GM12801 (cell line): ENCODE data around the gene PFKP.

Source experiments
- CTCF ChIP-seq: IDR thresholded peaks from one replicate; pipeline ENCODE4 v1.5.1; 2011; ENCODE audit warnings: control low read depth; ENCODE audit not compliant: insufficient read length; ENCODE audit errors: extremely low read depth

PFKP gene

DNA sequence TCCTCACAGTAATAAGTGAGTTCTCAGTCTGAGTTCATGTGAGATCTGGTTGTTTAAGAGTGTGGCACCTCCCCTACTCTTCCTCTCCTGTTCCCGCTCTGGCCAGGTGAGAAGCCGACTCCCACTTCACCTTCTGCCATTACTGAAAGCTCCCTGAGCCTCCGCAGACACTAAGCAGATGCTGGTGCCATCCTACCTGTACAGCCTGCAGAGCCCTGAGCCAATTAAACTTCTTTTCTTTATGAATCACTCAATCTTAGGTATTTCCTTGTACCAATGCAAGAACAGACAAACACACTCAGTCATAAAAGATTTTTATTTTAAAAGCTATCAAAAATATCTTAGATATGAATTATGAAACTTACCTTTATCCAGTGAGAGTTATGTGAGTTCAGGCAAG is 39.5 kb upstream of the PFKP start:
- no peak for TF ChIP-seq CTCF

- TF ChIP-seq CTCF = no peak
Measured at GRCh38 chr10:3028441-3028840, 38.9 kb upstream of the PFKP start.

GRCh38 chr10:3030765-3031164 is 36.6 kb upstream of the PFKP start:
- TF ChIP-seq CTCF = no peak

DNA sequence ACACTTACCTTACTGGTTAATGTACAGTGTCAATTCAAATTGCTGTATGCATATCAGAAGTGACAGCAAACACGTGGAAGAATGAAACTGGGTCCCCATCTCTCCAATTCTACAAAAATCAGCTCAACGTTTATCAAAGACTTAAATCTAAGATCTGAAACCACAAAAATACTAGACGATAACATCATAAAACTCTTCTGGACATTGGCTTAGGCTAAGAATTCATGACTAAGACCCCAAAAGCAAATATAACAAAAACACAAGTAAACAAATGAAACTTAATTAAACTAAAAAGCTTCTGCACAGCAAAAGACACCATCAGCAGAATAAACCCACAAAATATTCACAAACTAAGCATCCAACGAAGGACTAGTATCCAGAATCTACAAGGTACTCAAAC is 35.9 kb upstream of the PFKP start:
- TF ChIP-seq CTCF = no peak

DNA sequence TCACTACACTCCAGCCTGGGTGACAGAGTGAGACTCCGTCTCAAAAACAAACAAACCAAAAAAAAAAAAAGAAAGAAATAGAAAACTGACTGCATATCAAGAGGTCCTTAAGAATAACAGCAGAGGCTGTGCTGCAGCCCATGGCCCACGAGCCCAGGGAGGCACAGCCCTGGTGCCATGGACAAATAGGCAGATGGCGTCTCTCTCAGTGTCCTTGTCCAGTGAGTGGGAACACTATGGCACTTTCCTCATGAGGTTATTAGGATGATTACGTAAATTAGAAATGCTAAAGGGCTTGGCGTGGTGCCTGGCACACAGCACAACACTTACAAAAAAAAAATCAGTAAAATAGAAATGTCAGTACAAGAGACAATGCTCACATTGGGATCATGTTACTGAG is 33.4 kb upstream of the PFKP start:
- no peak for TF ChIP-seq CTCF

GRCh38 chr10:3034616-3035015 is 32.7 kb upstream of the PFKP start:
- no peak for TF ChIP-seq CTCF

DNA sequence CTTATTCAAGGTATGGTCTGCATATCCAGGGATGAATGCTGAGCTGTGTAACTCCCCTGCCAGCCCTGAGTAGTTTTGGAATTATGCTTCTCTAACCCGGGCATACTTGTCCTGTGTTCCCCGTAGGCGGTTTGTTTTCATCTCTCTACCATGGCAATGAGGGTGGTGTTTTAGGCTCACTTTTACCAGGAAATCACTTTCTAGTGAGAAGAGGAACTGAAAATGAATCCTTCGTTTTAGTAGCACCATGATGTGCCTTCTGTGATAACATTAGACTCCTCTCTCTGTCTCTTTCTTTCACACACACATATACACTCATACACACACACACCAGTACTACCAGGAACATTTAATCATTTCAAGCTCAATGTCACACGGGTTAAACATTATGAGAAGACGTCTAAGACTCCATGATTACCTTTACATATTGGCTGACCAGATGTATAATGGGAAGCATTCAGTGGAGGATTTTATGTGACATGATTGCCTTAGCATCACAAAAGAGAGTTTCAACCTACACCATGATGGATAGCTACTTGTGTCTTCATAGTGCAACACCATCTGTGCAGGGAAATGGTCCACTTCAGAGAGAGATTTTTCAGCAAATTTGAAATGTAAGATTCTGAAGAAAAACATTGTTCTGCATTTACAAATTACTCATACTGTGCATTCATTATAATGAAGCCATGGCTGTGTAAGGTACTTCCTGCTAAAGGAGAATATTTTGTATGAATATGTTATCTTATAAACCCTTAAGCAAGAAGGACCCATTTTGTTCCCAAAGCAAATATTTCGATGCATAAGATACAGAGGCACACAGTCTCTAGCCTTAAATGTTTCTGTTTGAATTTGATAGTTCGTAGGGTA is 31.0 kb upstream of the PFKP start:
- TF ChIP-seq CTCF = no peak
